Epidermal melanocyte (primary cell): ENCODE measurements around the gene CFAP43.

Experiments
- DNase-seq: peaks from one replicate; pipeline ENCODE4 v3.0.0; 2011; ENCODE audit warnings: low spot score; ENCODE audit not compliant: insufficient read length

The CFAP43 gene, protein sequence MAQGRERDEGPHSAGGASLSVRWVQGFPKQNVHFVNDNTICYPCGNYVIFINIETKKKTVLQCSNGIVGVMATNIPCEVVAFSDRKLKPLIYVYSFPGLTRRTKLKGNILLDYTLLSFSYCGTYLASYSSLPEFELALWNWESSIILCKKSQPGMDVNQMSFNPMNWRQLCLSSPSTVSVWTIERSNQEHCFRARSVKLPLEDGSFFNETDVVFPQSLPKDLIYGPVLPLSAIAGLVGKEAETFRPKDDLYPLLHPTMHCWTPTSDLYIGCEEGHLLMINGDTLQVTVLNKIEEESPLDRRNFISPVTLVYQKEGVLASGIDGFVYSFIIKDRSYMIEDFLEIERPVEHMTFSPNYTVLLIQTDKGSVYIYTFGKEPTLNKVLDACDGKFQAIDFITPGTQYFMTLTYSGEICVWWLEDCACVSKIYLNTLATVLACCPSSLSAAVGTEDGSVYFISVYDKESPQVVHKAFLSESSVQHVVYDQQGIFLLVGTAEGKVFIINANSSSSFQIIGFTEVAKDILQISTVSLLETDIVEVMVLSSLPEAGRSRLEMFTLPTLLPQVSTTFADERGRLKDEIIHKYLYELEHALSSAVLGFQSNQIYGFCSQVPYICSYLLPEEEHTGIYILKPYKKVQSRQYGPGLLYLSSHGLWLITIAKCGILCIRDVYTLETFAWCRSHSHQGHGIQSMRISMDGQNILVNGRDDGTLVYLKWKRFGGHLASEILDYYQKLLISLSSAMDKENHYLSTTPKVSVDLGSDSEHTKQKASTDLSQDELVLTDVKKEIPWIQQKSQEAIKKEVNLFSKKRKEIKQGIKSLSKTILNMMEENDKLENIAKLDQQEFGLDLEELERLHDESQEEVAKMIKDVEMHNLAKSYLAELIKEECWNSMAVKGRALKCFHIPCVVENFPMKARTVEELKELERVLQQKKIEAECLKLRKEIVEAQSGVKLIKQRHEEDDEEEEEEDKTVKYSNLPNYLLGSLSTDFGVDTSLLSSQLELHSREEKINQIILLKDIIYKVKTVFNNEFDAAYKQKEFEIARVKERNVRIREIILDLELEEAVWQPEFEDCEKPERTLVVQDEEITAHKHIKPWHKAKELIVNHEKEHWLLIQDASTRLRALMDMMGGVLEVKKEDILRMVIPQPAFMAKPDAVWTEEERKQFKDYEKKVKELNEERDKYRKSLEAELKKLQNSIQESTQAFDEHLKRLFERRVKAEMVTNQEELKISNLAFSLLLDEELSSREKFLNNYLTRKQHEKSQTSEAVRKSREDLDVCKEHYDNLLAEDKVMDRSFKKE (N-terminal part only)

GRCh38 chr10:104231784-104232612 is at the start of gene CFAP43:
Gene CFAP43 (minus strand): TSS chr10:104232364. CDS start chr10:104232246, 118 bp downstream.
- DNase-seq: peak; percentile 99

DNA sequence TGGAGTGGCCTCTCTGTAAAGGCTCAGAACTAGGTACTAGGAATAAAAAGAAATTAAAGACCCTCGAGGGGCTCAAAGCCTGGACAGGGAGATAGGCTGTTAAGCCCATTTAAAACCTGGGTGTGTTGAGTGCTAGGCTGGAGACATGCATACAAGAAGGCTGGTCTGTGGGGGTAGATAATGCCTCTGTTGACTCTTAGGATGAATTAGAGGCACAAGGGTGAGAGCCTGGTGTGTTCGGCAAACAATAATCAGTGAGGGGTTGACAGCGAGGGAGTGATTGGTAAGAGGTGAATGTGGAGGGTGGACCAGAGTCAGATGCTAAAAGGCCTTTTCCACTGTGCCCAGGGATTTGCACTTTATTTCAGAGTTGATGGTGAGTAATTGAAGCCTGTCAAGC is 49.5 kb upstream of the CFAP43 start:
- DNase-seq: no peak

GRCh38 chr10:104279550-104280259 is 47.5 kb upstream of the CFAP43 start:
- DNase-seq: no peak

GRCh38 chr10:104277785-104278184 is 45.6 kb upstream of the CFAP43 start:
- DNase-seq: no peak

- no peak for DNase-seq
These were observed 44.0 kb upstream of the CFAP43 start for GRCh38 chr10:104276192-104276591.

- peak; percentile 54 for DNase-seq
These were observed 42.9 kb upstream of the CFAP43 start for GRCh38 chr10:104274762-104275721.

GRCh38 chr10:104273899-104274575 is 41.9 kb upstream of the CFAP43 start:
- DNase-seq: no peak

DNA sequence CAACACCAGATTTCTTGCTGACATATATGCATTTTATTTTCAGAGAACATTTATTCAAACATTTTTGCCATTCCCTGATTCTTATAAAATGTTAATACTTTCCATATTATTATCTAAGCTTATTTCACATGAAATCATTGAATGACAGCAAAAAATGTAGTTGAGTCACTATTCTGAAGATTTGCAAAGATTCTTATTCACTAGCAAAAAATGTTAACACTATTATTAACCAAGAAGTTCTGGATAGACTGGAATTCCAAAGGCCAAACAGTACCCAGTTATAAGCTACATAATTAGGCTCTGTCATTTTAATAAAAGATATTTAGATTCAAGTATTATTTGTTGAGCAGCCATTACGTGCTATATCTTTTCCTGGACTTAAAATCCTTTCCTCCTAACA is 41.1 kb upstream of the CFAP43 start:
- no peak for DNase-seq

- peak; percentile 93 for DNase-seq
These were observed 36.8 kb upstream of the CFAP43 start, which contains the start of gene GSTO2 for GRCh38 chr10:104268713-104269645. Gene GSTO2 (plus strand): TSS chr10:104269184. CDS start chr10:104274916, 5,732 bp downstream.

DNA sequence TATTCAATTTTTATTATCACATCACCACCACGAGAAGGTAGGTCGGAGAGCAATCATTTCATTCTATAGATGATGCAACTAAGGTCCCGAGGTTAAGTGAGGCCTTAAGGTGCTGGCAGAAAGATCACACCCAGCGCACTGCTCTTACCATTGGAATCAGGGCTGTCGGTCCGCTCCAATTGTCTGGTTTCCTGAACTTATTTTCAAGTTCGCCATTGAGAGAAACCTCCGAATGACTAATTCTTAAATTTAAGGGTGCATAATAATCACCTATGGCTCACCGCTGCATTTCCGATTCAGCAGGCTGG is 36.2 kb upstream of the CFAP43 start:
- DNase-seq: no peak

GRCh38 chr10:104267721-104268404 is 35.7 kb upstream of the CFAP43 start:
- DNase-seq: no peak

GRCh38 chr10:104264783-104265182 is 32.6 kb upstream of the CFAP43 start:
- no peak for DNase-seq

DNA sequence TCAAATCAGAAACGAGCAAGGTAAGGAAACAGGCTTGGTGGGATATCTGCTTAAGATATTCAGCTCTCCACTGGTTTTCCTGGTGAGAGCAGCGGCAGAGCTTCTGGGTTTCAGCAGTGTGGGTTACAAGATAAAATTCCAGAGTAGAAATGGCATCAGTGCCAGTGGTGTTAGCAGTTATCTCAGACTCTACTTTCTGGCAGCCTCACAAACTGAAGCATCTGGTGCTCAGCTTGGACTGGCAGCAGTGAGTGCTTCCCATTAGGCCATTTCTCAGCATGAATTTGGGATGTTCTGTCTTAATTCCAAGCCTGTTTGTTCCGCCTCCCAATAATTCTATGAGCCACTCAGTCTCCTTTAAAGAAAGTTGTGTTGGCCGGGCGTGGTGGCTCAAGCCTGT is 29.9 kb upstream of the CFAP43 start:
- DNase-seq: no peak

- DNase-seq: no peak
These were observed 28.6 kb upstream of the CFAP43 start for GRCh38 chr10:104260775-104261115.

GRCh38 chr10:104259999-104260774 is 28.0 kb upstream of the CFAP43 start:
- DNase-seq: no peak

GRCh38 chr10:104259456-104259855 is 27.3 kb upstream of the CFAP43 start:
- DNase-seq: no peak
